NCI-H1092 treated with DMSO at 0.1 percent for 48 hours (cell line): ENCODE data around the gene PTPRN2.
"Not testable (repeated sequence)": the region's sequence is repeated elsewhere in the genome, so short reads cannot be mapped to it uniquely, and the experiment has no call there.

Experiments used
- DNase-seq: peaks from one replicate; lab custom pipeline; 2025; lab: John Stamatoyannopoulos, UW

The PTPRN2 gene

DNA sequence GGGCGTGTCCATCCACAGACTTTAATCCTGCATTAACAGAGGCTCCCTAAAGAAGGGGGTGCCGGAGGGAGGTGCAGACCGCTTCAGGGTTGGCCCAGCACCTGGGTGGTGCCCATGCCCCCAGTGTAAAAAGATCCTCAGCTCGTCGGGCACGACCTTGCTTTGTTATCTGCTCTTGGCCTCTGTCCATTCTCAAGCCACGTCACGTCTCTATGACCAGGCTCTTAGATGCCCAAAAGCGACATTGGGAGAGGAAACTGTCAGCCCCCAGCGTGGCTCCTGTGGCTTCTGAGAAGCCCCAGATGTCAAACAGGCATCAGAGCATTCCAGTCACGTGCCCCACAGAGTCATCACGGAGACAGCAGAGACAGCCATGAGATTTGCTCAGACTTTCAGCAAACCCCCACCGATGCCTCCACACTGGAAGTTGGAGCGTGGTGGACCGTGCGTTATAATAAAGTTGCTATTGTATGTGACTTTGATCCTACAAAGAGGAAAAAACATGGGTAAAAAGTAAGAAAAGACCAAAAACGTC is 55.5 kb downstream of the PTPRN2 start:
- no peak for DNase-seq

DNA sequence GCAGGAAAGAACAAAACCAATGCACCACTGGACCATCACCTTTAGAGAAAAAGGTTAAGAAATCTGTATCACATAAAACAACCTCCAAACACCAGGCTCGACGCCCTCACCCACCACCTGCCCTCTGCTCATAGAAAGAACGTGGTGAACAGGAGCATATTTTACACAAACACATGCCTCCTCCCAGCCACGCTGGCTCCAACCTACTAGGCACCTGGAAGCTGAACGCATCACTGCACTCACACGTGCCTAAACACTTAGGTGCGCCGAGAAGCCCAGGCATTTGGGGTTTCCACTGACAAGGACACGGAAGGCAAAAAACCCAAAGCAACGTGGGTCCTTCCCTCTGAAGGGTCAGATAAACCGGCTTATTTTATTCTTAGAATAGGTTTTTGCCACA is 56.0 kb downstream of the PTPRN2 start:
- DNase-seq = peak; percentile 80

DNA sequence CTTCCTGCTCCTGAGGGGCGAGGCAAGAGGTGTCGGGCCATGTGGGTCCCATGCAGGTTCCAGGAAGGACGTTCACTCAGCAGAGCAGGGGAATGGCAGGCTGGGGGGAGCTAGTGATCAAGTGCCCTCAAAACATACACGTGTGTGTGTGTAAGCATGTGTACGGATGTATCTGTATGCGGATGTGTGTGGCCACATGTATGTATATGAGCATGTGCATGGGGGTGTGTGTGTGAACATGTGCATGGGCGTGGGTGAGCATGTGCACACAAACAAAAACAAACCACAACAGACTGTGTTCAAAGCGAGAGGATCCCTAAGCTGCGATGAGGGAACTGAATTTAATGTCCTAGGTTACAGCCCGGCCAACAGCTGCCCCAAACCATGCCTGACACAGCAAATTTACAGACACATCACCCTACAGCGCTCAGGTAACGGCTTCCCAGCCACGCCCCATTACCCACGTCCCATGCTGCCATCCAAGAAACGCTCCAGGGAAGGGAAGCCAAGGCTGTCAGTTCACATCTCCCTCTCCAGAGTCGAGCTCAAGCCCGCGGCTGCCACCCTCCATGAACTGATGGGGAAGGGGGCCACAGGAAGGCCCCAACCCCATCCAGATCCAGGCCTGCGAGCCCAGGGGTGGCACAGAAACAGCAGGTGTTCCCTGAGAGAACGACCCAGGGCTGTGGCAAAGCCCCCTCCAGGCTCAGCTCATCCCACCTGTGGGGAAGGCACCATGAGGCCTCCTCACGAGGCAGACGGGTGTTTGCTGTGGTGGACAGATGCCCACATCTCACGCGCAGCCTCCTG is 56.6 kb downstream of the PTPRN2 start:
- no peak for DNase-seq

DNA sequence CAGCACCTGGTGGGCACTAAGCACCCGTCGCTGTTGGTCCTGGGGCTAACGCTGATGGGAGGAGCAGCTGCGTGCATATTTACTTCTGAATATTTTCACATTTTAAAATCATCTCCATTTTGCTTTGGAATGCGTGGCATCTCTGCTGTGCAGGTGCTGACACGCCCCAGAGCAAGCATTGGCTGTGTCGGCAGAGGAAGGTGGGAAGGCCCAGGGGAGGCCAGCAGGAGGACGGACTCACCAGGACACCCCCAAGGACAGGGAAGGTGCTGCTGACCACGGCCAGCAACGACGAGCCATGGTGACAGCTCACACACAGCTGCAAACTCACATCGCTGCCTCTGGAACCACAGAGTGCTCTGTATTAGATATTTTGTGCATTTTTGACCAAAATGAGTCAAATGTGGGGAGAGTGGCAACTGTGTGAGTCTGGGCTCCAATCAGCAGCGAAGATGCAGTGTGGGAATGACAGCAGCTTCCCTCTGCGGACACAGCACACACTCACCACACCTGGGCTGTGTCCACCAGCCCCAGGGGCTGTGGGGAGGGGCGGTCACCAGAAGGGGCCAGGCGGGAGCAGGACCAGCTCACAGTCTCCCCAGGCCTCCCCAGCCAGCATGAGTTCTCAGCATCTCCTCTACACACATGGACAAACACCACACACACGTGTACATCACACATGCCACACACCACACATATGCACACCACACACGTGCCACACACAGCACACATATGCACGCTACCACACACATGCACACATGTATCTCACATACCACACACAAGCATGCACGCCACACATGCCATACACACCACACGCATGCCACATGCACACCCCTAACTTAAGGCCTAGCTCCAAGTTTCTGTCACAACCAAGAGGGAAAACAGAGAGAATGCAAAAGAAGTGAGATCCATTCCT is 58.2 kb downstream of the PTPRN2 start:
- no peak for DNase-seq

DNA sequence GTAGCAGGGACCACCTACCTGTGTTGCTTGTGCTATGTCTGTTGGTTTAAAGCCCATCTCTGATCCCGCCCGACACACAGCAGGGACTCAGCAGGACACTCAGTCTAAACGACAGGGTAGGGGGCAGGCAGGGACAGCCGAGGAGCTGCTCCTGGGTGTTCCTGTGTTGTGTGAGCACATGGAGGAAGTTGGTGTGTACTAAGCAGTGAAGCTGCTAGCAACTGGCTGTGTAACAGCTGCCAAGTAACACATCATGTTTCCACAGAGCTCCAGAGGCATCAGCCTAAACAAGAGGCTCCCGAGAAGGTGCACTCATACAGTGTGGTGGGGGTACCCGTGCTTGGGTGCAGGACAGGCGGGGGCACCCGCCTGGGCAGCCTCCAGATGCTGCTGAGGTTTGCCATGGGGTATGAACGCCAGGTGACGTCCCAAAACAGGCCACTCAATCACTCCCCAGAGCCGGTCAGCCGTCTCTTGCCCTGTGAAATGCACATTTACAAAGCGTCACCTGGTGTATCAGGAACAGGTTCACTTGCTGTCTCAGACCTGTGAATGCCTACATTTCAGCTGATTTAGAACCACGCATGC is 59.6 kb downstream of the PTPRN2 start:
- DNase-seq = no peak

DNA sequence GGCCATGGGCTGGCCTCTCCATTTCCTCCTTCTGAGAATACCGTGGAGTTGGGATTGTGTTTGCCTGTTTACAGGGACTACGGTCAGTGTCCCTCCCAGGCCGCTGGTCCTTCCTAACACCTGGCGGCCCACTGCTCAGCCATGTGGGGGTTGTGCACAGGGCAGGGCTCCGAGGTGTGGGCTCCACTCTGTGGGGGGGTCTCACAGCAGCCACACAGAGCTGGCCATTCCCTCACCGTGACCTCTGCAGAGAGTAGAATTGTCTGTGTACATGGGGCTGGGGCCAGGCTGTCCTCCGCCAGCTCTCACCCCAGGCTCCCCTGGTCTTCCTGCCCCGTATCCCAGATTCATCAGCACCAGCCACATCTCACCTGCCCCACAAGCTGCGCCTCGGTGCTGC is 60.1 kb downstream of the PTPRN2 start:
- no peak for DNase-seq

DNA sequence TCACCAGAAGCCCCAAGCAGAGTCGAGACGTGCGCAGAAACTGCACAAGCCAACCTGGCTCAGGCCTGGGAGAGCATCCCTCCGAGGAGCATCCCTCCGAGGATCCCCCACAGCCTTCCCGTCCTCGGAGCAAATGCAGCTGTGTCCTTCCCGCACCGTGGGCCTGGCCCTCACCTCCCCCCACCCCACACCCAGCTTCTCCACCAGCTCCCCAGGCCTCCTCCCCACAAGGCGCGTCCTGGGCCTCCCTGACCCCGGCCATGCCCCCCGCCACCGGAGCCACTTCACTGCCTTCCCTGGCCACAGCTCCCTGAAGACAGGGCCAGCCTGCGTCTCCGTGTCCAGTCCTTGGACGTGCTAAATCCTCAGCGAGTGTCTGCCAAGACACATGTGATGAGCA is 60.6 kb downstream of the PTPRN2 start:
- DNase-seq = no peak

DNA sequence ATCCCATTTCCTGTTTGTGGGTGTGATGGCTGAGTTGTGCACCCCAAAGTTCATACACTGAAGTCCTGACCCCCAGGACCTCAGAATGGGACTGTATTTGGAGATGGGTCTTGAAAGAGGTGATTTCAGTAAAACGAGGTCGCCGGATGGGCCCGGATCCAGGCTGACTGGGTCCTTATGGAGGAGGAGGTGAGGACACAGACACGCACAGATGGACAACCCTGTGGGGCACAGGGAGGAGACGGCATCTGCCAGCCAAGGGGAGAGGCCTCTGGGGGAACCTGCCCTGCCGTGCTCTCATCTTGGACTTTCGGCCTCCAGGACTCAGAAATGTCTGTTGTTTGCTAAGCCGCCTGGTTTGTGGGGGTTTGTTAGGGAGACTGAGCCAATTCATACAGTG is 61.1 kb downstream of the PTPRN2 start:
- no peak for DNase-seq

DNA sequence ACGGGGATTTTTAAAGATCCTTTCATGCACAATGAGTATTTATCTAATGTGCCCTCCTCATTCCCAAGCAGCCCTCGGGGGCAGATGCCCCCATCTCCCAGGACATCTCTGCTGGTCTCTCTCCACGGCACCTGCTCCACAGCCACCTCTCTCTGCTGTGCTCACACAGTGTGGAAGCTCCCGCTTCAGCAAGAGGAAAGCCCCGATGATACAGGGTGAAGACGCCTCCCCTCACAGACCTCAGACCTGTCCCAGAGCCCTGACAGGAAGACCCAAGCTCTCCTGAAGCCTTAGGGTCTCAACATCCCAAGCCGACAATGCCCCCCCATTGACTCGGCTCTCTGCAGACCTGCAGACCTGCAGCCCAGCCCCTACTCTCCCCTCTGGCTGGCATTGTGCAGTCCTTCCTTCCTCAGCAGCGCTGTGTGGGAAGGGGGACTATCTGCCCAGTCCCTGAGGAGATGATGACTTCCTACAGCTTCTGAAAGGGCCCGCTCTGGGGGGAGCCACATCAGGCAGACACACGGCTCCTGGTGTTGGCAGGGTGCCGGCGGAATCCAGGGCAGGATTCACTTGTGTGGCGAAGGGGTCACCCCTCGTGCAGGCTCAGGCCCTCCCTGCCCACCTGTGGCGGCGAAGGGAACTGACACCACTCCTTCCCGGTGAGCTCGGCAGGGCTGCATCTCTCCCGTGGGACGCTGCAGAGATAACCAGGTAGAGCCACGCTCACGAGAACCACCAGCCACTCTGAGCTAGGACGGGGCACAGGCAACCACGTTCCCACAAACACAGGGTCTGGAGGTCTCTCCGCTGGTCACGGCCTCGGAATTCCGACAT is 61.8 kb downstream of the PTPRN2 start:
- no peak for DNase-seq

DNA sequence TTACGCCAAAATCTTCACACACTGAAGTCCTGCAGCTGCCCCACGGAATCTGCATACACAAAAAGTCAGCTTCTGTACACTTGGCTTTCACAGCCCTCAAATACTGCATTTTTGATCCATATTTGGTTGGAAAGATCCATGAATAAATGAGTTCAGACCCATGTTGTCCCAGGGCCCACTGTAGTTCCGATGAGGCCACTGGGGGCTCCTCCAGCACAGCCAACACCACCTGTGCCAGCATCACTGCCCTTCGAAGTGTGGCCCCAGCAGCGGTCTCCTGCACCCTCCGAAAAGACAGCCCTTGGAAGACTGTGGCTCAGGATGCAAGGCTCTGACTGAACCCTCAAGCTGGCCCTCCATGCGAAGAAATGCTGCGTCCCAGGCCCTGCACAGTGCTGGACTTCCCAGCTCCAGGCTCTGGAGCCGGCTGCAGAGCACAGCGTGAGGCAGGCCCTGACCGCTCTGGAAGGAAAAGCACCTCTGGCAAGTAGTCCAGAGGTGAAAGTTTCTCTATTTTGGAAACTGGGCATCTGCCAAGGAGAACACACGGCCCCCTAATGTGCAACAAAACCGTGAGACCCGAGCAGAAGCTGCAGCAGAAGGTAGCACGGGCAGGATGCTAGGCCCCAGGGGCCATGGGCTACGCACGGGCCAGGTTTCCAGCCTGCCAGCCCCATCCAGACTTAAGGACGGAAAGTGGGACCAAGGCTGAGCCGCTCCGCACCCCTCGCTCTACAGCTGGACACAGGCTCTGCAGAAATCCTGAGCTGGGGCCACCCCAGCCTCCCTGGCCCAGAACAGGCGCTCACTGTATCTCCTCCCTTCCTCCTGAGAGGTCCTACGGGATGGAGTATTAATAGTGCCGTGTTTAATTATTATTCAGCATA is 62.6 kb downstream of the PTPRN2 start:
- no peak for DNase-seq

DNA sequence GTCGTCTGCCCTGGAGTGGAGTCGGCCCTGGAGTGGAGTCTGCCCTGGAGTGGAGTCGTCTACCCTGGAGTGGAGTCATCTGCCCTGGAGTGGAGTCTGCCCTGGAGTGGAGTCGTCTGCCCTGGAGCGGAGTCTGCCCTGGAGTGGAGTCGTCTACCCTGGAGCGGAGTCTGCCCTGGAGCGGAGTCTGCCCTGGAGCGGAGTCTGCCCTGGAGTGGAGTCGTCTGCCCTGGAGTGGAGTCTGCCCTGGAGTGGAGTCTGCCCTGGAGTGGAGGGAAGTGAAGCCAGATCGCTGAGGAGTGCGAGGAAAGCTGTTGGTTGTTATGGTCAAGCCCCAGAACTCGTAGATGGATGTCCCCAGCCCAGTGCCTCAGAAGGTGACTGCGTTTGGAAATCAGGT is 63.3 kb downstream of the PTPRN2 start:
- DNase-seq = not testable (repeated sequence)

DNA sequence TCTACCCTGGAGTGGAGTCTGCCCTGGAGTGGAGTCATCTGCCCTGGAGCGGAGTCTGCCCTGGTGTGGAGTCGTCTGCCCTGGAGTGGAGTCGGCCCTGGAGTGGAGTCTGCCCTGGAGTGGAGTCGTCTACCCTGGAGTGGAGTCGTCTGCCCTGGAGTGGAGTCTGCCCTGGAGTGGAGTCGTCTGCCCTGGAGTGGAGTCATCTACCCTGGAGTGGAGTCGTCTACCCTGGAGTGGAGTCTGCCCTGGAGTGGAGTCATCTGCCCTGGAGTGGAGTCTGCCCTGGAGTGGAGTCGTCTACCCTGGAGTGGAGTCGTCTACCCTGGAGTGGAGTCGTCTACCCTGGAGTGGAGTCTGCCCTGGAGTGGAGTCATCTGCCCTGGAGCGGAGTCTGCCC is 63.7 kb downstream of the PTPRN2 start:
- DNase-seq = not testable (repeated sequence)

DNA sequence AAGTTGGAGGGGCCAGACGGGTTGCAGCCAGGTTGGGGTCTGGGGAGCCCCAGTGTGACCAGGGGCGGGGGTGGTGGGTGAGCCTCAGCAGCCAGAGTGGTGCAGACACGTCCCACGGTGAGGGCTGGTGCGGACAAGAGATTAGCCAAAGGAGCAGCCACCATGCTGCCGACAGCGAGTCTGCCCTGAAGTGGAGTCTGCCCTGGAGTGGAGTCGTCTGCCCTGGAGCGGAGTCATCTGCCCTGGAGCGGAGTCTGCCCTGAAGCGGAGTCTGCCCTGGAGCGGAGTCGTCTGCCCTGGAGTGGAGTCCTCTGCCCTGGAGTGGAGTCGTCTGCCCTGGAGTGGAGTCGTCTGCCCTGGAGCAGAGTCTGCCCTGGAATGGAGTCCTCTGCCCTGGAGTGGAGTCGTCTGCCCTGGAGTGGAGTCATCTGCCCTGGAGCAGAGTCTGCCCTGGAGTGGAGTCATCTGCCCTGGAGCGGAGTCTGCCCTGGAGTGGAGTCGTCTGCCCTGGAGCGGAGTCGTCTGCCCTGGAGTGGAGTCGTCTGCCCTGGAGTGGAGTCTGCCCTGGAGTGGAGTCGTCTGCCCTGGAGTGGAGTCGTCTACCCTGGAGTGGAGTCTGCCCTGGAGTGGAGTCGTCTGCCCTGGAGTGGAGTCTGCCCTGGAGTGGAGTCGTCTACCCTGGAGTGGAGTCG is 64.3 kb downstream of the PTPRN2 start:
- DNase-seq = not testable (repeated sequence)

DNA sequence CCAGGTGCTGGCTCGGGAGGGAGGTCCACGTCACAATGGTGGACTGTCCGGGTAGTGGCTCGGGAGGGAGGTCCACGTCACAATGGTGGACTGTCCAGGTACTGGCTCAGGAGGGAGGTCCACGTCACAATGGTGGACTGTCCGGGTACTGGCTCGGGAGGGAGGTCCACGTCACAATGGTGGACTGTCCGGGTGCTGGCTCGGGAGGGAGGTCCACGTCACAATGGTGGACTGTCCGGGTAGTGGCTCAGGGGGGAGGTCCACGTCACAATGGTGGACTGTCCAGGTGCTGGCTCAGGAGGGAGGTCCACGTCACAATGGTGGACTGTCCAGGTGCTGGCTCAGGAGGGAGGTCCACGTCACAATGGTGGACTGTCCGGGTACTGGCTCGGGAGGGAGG is 65.8 kb downstream of the PTPRN2 start:
- DNase-seq = not testable (repeated sequence)

DNA sequence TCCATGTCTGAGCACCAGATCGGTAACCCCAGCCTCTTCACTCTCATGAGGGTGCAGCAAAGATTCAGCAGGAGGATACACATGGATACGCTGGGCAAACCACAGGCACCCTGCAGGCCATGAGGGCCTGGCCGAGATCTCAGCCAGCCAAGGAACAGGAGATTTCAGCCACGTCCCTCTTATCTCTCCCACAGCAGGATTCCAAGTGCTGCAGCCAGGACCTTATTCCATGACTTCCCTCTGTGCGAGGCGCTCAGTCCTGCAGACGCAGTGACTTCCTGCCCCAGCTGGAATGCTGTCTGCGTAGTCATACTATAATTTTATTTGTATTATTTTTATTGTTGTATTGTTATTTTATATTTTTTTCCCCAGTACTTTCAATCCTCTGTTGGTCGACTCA is 66.8 kb downstream of the PTPRN2 start:
- DNase-seq = no peak

DNA sequence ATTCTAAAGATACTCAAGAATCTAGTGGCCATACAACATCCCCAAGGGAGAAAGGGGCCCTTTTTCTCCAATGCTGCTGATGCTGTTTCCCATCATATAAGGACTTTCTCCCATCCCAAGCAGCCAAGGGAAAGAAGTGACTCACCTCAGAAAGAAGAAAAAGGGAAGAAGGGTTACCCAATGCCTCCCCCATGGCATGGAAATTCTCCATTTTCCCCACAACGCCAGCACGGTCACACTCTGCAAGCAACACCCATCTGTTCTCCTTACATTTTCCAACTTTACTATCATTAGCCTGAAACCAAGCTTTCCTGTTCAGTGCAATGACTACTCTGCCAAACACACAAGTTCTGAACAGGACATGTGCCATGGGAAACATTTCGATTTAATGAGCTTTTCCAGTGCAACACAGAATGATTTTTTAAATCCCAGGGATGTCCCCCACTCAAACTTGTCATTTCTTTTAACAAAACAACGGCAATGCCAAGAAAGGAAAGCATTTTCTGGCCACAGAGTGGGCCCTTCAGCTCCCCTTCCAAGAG is 67.9 kb downstream of the PTPRN2 start:
- DNase-seq = no peak

DNA sequence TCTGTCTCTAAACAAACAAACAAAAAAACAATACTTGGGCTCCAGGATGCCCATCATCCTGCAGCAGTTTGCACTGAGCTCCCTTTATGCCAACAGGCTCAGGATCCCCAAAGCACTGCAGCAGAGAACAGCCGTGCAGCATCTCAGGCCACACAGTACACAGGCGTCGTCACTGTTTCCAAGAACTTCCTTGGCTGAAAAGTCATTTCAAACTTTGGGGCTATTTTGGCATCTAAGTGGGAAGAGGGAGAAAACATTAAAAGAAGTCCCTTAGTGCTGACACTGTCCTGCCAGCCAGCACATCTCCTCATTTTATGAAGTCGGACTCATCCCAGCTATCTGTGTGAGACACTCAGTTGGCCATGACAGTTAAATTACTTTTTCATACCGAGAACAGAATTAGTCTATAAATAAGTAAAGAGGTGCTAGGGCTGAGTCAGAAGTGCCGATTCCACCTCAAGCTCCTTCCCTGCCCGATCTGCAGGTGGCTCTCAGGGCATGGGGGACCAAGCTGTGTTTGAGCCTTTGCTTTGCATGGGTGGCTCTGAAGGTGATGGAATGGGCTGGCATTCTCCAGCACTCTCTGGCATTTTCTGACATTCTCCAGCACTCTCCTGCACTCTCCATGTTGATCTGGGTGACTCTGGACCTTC is 68.5 kb downstream of the PTPRN2 start:
- DNase-seq = no peak

DNA sequence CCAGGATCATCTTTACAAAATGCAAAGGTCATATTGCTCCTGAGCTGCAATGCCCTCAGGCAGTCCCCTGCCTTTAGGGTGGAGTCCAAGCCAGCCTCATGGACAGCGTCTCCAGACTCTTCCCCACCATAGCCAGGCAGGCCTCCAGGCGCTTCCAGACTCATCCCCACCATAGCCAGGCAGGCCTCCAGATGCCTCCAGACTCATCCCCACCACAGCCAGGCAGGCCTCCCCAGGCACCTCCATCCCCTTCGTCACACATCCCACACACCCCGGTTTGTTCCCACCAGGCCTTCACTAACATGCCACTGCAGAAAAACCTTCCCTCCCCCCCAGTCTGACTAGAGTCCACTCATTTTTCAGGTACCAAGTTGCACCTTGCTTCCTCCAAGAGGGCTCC is 70.1 kb downstream of the PTPRN2 start:
- DNase-seq = no peak

DNA sequence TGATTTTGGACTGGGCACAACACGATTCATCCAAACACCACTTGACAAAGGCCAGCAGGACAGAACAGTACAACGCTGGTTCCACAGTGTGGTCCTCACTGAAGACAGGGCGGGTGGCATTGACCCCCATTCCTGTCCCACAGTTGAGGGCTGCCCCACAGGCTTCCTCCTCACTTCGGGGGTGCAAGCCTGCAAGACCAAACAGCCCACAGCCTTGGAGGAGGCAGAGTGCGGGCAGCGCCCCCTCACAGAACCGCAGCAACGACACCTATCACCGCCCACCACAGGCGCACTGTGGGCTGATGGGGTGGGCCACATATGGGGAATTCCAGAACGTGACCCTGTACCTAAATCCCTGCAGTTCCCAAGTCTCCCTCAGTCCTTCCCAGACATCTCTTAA is 70.6 kb downstream of the PTPRN2 start:
- no peak for DNase-seq
